Naive B cell (primary cell): Measurements from ENCODE around the gene PRR36. TPM values are rescaled to one million over a fixed set of nuclear protein-coding genes. Genes with fewer than 3 reads are reported as not detected.
A peak's percentile ranks its signal among the peaks of the same experiment; 100 is the strongest.

Experiments
- ATAC-seq, 2 donors: fragments of 150-1000 bp; cut with Tn5 transposase; 2 replicates each; pipeline ENCODE4 v1.10.0; 2021; ENCODE audit warnings: low read depth in 2 of 2, mild to moderate bottlenecking in 2 of 2, moderate library complexity in 2 of 2
- DNase-seq: peaks from one replicate; pipeline ENCODE4 v3.0.0; 2022
- H3K27ac Mint-ChIP-seq, 6 donors: one replicate each; pipeline ENCODE4 v1.8.0; 2020 to 2022; ENCODE audit warnings: mild to moderate bottlenecking in 6 of 6, mixed read lengths in 6 of 6, moderate library complexity in 5 of 6, inconsistent platforms in 2 of 6
- H3K27me3 Mint-ChIP-seq, 3 donors: one replicate each; pipeline ENCODE4 v1.8.0; 2021 to 2022; ENCODE audit warnings: mixed read lengths in 3 of 3, mild to moderate bottlenecking in 1 of 3
- H3K36me3 Mint-ChIP-seq, 2 donors: one replicate each; pipeline ENCODE4 v1.8.0; 2020 to 2022; ENCODE audit warnings: mixed read lengths in 2 of 2, inconsistent platforms in 1 of 2, mild to moderate bottlenecking in 1 of 2
- H3K4me1 Mint-ChIP-seq, 3 donors: one replicate each; pipeline ENCODE4 v1.8.0; 2020 to 2022; ENCODE audit warnings: mixed read lengths in 3 of 3, inconsistent platforms in 1 of 3, mild to moderate bottlenecking in 1 of 3, moderate library complexity in 1 of 3
- H3K4me3 Mint-ChIP-seq, 8 donors: one replicate each; pipeline ENCODE4 v1.8.0; 2020 to 2022; ENCODE audit warnings: mild to moderate bottlenecking in 8 of 8, mixed read lengths in 8 of 8, moderate library complexity in 8 of 8, inconsistent platforms in 2 of 8
- H3K9me3 Mint-ChIP-seq, 7 donors: one replicate each; pipeline ENCODE4 v1.8.0; 2020 to 2022; ENCODE audit warnings: mixed read lengths in 7 of 7, mild to moderate bottlenecking in 5 of 7, inconsistent platforms in 2 of 7, moderate library complexity in 1 of 7
- polyA plus RNA-seq, 6 donors: library from polyadenylated mRNA; unstranded; fragments of 300-500 nt; fragmentation: Illumina TruSeq; gene quantifications; one replicate each; pipeline ENCODE4 v1.2.3, GENCODE V29; 2021; ENCODE audit warnings: low read depth in 6 of 6

The PRR36 gene
- polyA plus RNA-seq, 6 donors from 2014 or later = 0.05 TPM; not detected in 5

DNA sequence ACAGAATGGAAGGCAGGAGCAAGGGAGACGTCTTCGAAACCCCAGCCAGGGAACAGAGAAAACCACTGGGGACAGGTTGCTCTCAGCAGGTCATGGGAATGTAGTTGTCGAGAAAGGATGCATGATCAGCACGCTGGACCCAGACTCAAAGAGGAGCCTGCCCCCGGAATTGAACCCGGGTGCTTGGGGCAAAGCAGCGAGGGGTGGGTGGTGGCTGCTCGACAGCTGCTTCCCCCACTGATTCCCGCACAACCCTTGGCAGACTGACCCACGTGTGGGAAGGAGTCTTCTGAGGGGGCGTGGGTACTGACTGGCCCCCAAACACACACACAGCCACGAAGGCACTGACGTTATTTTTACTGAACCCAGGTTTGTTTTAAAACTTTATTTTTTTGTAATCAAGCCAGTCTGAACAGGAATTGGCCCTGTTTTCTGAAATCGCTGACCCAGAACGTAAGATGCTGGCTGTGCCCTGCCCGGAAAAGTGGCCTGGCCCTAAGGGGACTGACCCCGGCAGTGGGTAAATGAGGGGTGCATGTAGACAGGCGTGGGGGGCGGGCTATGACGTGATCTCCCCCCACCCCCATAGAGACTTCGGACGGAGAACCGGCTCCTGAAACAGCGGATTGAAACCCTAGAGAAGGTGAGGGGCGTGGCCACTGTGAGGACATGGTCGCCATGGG, 18.6 kb downstream of the PRR36 start:
- H3K4me3 Mint-ChIP-seq = no peak overlapping the region
- no peak for ATAC-seq
- H3K27ac Mint-ChIP-seq = no peak overlapping the region
- no peaks in the 10 kb centered on the region for H3K9me3 Mint-ChIP-seq
- peaks cover 0 to 35% (median 16%) of the 10 kb centered on the region in 3 donors for H3K27me3 Mint-ChIP-seq
- DNase-seq = no peak
- peaks cover 6 to 12% (median 7%) of the 10 kb centered on the region in 3 donors for H3K4me1 Mint-ChIP-seq
- no peaks in the 10 kb centered on the region for H3K36me3 Mint-ChIP-seq

DNA sequence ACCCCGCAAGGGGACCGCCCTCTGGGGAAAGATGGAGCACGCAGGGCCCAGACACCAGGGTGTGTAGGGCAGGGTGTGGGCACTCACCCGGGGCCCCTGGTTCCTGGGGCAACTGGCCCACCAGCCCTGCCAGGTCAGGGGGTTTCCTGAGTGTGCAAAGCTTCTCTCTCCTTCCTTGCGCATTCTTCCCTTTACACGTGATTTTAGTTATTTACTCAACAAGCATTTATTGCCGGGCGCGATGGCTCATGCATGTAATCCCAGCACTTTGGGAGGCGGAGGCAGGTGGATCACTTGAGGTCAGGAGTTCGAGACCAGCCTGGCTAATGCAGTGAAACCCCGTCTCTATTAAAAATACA, 20.4 kb downstream of the PRR36 start:
- Mint-ChIP-seq H3K4me3 (no peak overlapping the region), H3K27me3 (peaks cover 0 to 21% (median 11%) of the 10 kb centered on the region in 3 donors), H3K27ac (no peak overlapping the region), H3K4me1 (peaks cover 6 to 12% (median 7%) of the 10 kb centered on the region in 3 donors), H3K9me3 (no peaks in the 10 kb centered on the region), H3K36me3 (no peaks in the 10 kb centered on the region)
- DNase-seq = no peak
- peak; percentile 14 to 20 for ATAC-seq

DNA sequence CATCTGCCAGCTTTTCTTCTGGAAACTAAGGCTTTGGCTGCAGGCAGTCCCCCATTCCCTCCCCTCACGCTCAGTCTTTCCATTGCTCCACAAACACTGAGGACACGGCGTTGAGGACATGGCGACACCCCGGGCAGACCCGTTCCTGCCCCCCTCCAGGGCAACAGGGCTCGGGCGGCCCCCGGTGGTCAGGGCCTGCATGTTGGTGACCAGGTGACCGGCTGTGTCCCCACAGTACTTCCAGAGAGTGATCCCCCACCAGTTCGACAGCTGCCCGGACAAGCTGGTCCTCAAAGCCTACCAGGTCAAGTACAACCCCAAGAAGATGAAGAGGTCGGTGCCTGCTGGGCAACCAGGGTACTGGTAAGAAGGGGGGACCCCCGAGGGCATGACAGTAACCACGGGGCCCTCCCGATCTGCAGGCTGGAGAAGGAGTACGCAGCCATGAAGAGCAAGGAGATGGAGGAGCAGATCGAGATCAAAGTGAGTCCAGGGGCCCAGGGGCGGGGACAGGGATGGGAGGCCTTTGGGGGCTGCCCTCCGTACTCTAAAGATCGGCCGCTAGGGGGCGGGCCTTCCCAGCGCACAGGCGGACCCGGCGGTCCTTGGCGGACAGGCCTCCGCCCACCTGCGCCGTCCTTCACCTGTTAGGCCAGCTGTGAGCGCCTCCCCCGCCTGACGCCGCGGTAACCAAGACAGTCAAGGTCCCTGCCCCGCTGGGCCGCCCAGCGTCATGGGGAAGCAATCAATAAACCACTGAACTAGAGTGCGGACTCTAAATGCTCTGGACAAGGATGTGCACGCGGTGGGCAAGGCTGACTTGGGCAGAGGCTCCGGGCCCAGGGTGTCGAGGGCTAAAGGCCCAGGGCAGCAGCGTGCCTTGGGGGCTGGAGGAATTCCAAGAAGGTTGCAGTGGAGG, 21.1 kb downstream of the PRR36 start:
- Mint-ChIP-seq H3K27me3 (peaks cover 0 to 21% (median 11%) of the 10 kb centered on the region in 3 donors), H3K4me1 (peaks cover 6 to 12% (median 7%) of the 10 kb centered on the region in 3 donors), H3K9me3 (no peaks in the 10 kb centered on the region), H3K36me3 (no peaks in the 10 kb centered on the region), H3K4me3 (no peak overlapping the region), H3K27ac (peak overlapping the region in 3 of 6 donors; percentile 39 to 85 (median 61))
- ATAC-seq (peak; percentile 91 to 95), DNase-seq (peak; percentile 64)

DNA sequence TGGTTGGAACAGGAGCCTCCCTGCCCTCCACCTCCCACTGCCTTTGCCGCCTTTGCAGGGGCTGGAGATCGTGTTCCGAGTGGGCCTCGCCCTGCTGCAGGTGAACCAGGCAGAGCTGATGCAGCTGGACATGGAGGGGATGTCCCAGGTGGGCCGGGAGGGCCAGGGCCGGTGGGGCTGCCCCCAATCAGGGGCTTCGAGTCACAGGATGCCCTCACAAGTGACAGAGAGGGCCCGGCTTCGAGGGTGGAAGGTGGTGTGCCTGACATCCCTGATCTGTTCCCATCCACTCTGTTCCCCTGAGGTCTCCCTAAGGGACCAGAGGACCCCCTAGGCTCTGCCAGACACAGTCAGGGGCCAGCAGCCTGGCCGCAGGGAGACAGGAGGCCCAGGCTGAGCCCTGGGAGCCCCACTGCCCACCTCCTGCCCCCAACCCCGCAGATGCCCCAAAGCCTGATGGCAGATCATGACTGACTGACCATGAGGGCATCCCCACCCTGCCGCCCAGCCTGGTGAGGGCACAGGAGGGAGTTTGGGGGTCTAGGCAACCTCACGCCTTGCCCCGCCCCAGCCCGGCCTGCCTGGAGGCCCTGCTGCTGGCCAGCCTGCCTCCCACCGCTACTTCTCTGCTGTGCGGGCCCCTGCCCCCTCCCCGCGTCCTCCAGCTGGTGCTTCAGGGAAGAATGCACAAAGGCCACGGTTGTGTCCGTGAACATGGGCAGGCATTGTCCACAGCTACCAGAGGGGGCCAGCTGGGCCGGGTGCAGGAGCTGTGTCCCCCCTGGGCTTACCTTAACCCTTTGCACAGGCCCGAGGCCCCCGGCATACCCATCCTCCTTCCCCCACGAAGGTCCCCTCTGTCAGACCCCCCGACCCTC, 22.3 kb downstream of the PRR36 start:
- ATAC-seq (no peak), DNase-seq (no peak)
- no peaks in the 10 kb centered on the region for H3K9me3 Mint-ChIP-seq
- H3K4me1 Mint-ChIP-seq = peaks cover 6 to 12% (median 7%) of the 10 kb centered on the region in 3 donors
- H3K27ac Mint-ChIP-seq = no peak overlapping the region
- no peak overlapping the region for H3K4me3 Mint-ChIP-seq
- no peaks in the 10 kb centered on the region for H3K36me3 Mint-ChIP-seq
- peaks cover 0 to 12% (median 5%) of the 10 kb centered on the region in 3 donors for H3K27me3 Mint-ChIP-seq

DNA sequence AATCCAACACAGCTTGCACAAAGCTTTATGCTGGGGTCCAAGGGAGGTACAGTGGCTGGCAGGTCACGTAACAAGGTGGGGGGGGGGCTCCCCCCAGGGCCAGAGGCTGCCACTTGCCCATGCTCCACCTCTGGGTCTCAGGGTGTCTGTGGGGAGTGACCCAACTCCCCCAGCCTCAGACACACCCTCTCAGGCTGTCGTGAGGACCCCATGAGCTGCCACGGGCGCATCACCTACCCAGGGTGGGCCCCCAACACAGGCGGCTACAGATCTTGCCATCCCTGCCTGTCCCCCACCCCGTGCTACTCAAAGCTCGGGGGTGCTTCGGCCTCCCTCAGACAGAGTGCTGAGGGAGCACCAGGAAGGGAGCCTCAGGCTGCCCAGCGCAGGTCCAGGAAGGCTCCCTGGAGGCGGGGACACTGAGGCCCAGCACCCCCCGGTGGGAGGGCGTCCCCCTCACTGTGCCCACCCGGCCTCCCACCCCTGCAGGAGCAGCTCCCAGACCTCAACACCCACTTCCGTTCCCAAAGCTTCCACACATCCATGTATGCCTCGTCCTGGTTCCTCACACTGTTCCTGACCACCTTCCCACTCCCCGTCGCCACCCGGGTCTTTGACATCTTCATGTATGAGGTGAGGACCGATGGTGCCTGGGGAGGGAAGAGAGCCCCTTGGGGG, 23.1 kb downstream of the PRR36 start:
- Mint-ChIP-seq H3K4me3 (no peak overlapping the region), H3K4me1 (peaks cover 6 to 12% (median 7%) of the 10 kb centered on the region in 3 donors), H3K9me3 (no peaks in the 10 kb centered on the region), H3K27ac (no peak overlapping the region), H3K27me3 (peaks cover 0 to 8% (median 0%) of the 10 kb centered on the region in 3 donors), H3K36me3 (no peaks in the 10 kb centered on the region)
- no peak for ATAC-seq
- no peak for DNase-seq

DNA sequence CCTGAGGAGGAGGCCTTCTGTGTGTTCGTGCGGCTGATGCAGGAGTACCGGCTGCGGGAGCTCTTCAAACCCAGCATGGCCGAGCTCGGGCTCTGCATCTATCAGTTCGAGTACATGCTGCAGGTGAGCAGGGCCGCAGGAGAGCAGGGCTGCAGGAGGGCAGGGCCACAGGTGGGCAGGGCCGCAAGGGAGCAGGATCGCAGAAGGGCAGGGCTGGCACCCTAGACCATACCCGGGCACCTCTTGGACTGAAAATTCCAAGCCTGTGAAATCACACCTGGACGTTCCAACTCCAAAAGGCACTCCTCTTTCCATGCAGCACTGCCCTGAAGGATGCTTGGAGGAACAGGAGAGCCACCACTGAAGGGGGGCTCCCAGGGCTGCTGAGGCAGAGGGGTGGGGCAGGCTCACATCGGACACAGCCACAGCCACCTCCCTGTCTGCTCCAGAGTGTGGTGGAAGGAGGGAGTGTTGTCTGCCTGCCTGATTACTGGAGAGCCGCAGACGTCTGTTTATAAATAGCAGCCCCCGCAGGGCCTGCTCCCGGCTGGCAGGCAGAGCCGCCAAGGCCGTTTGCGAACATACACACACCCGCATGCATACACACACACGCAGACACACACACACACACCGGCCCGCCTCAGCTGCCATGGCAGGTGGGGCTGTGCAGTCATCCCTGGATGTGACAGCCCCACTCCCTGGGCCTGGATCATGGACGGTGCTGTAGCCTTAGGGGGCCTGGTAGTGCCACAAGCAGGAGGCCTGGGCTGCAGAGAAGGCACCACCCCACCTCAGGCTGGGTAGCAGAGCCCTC, 24.0 kb downstream of the PRR36 start:
- ATAC-seq (no peak), DNase-seq (no peak)
- Mint-ChIP-seq H3K9me3 (no peaks in the 10 kb centered on the region), H3K4me1 (peaks cover 6 to 12% (median 7%) of the 10 kb centered on the region in 3 donors), H3K36me3 (no peaks in the 10 kb centered on the region), H3K4me3 (peak overlapping the region in 1 of 8 donors; percentile 22), H3K27me3 (peaks cover 0 to 8% (median 0%) of the 10 kb centered on the region in 3 donors), H3K27ac (no peak overlapping the region)

DNA sequence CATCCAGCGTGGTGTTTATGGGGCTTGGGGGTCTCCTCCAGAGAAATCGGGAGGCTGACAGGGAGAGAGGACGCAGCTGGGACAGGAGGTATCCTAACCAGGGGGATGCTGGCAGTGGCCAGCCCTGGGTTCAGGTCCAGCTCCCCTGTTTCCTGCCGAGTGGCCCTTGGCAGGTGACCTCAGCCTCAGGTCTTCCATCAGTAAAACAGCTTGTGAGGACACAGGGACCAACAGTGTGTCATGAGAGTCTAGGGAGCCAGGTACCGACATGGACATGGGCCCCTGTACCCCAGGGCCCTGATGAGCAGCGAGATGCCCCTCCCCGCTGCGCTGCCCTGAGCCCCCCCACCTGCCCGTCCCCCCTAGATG, 24.6 kb downstream of the PRR36 start:
- Mint-ChIP-seq H3K4me1 (peaks cover 6 to 12% (median 7%) of the 10 kb centered on the region in 3 donors), H3K36me3 (no peaks in the 10 kb centered on the region), H3K27me3 (peaks cover 0 to 8% (median 0%) of the 10 kb centered on the region in 3 donors), H3K27ac (no peak overlapping the region), H3K9me3 (no peaks in the 10 kb centered on the region), H3K4me3 (no peak overlapping the region)
- no peak for DNase-seq
- ATAC-seq = no peak

DNA sequence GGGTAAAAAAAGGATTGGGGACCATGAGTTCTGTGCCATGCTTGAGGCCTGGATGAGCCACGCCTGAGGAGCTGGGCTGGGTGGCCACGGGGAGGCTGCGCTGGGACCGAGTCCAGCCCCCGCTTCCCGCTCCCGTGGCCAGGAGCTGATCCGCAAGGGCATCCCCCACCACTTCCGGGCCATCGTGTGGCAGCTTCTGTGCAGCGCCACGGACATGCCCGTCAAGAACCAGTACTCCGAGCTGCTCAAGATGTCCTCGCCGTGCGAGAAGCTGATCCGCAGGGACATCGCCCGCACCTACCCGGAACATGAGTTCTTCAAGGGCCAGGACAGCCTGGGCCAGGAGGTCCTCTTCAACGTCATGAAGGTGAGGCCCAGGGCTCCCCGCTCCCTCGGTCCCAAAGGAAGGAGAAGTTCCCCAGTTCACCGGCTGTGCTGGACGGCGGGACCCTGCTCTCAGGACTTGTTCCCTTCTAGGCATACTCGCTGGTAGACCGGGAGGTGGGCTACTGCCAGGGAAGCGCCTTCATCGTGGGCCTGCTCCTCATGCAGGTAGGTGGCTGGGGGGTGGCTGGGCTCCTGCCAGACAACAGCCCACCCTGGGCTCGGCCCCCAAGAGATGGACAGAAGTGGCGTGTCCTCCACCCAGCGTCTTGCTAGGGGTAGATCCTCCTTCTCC, 25.3 kb downstream of the PRR36 start:
- peaks cover 6 to 12% (median 7%) of the 10 kb centered on the region in 3 donors for H3K4me1 Mint-ChIP-seq
- H3K36me3 Mint-ChIP-seq = no peaks in the 10 kb centered on the region

DNA sequence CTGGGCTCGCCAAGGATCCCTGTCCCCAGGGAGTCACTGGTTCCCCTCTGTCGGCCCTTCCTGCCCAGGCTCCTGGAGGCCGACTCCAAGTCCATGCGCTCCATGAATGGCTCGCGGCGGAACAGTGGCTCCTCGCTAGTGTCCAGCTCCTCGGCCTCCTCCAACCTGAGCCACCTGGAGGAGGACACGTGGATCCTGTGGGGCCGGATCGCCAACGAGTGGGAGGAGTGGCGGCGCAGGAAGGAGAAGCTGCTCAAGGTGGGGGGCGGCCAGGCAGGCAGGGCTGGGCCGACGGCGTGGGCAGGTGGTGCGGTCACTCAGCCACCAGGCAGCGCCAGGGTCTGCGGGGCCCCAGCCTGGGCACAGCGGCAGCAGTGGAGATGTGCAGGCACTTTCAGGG, 26.5 kb downstream of the PRR36 start:
- peaks cover 0 to 1% (median under 1%) of the 10 kb centered on the region in 3 donors for H3K4me1 Mint-ChIP-seq
- H3K27ac Mint-ChIP-seq = no peak overlapping the region
- DNase-seq = no peak
- no peaks in the 10 kb centered on the region for H3K9me3 Mint-ChIP-seq
- peaks cover 0 to 3% (median 0%) of the 10 kb centered on the region in 3 donors for H3K27me3 Mint-ChIP-seq
- no peaks in the 10 kb centered on the region for H3K36me3 Mint-ChIP-seq
- no peak for ATAC-seq
- no peak overlapping the region for H3K4me3 Mint-ChIP-seq

More for the DNA sequence above, 25.3 kb downstream of the PRR36 start:
- no peak for ATAC-seq
- Mint-ChIP-seq H3K4me3 (no peak overlapping the region), H3K27ac (no peak overlapping the region), H3K27me3 (peaks cover 0 to 8% (median 0%) of the 10 kb centered on the region in 3 donors), H3K9me3 (no peaks in the 10 kb centered on the region)
- no peak for DNase-seq

DNA sequence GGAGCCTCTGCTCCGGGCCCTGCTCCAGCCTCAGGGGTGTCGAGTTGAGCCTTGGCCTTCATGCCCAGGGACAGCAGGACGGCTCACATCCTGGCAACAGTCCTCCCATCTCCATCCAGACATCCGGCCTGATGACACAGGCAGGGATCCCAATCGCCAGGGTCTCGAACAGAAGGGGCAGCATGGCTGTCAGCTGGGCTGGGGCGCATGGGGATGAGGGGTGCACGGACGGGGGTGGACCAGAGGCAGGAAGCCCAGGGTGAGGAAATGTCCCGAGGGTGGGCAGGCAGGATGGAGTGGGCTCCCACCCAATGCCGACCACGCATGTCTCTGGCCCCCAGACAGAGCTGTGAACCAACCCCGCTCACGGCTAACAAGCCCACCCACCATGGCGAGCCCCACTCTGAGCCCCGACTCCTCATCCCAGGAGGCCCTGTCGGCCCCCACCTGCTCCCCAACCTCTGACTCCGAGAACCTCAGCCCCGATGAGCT, 28.0 kb downstream of the PRR36 start:
- Mint-ChIP-seq H3K4me1 (peaks cover 0 to under 1% (median 0%) of the 10 kb centered on the region in 3 donors), H3K36me3 (no peaks in the 10 kb centered on the region), H3K27ac (no peak overlapping the region), H3K9me3 (no peaks in the 10 kb centered on the region), H3K4me3 (no peak overlapping the region), H3K27me3 (no peaks in the 10 kb centered on the region)
- DNase-seq (no peak), ATAC-seq (no peak)

DNA sequence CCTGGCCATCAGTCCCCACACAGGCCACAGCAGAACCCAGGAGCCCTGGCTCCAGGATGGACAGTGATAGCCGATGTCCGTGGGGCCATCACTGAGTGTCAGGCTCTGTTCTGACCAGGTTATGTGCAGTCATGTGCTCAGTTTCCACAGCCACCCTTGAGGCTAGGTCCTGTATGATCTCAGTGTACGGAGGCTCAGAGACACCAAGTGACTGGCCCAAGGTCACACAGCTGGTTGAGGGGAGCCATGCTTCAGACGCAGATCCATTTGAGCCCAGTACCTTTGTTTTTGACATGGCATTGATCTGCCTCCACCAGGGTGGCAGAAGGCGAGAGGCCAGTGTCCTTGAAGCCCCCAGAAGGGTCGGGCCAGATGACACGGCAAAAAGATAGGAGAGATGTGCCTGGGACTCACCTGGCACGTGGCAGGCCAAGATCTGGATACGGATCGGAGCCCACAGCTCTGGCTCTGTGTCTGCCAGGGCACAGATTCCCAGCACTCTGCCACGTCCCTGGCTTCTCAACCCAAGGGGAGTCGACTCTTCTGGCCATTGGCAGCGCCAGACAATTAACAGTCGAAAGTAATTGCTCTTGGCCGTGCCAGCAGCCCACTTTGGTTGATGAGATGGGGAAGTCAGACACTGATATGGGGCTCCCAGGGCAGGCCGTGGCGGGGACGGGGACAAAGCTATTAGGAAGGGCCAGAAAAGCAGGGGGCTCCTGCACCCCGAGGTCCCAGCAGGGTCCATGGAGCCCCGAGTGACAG, 28.6 kb downstream of the PRR36 start:
- H3K27ac Mint-ChIP-seq = peak overlapping the region in 2 of 6 donors; percentile 51 to 65
- no peaks in the 10 kb centered on the region for H3K9me3 Mint-ChIP-seq
- H3K27me3 Mint-ChIP-seq = no peaks in the 10 kb centered on the region
- H3K4me1 Mint-ChIP-seq = peaks cover 0 to 4% (median 0%) of the 10 kb centered on the region in 3 donors
- DNase-seq (no peak), ATAC-seq (no peak)
- H3K4me3 Mint-ChIP-seq = no peak overlapping the region
- no peaks in the 10 kb centered on the region for H3K36me3 Mint-ChIP-seq
